ENCODE measurements around the gene BFSP1. TPM values are rescaled to one million over a fixed set of nuclear protein-coding genes. Genes with fewer than 3 reads are reported as not detected.

BFSP1 gene
- total and polyA plus RNA-seq, 2 of the 8 experiments (the other 6 are each of a cell fraction or from before 2014, with no cell fraction given) = 1.5 to 2.5 TPM

GRCh38 chr20:17520583-17520982 lies 10.6 kb downstream of the BFSP1 start:
- H2BK5ac ChIP-seq (ENCODE audit: low read depth, low read length) = no peak overlapping the region
- no peak overlapping the region for H2BK12ac ChIP-seq (ENCODE audit: low read depth, low read length)
- DNase-seq (ENCODE audit: low read depth in 1 of 2, low spot score in 2 of 2) (no peak), FAIRE-seq (no peak)
- H3K27ac ChIP-seq (ENCODE audit: low read depth, low read length) = no peak overlapping the region
- no peak overlapping the region for H3K4me3 ChIP-seq (ENCODE audit: extremely low read depth in 1 of 4, insufficient read depth in 2 of 4, low read depth in 3 of 4, low read length in 4 of 4)
- H2BK20ac ChIP-seq (ENCODE audit: low read length) = no peak overlapping the region
- no peak overlapping the region for H2BK120ac ChIP-seq (replicated peaks; ENCODE audit: low read depth, low read length)
- no peaks in the 10 kb centered on the region for H3K23me2 ChIP-seq (ENCODE audit: low read depth, low read length)
- H3K9ac ChIP-seq (replicated peaks in 1 of 4; ENCODE audit: extremely low read depth in 1 of 4, low read depth in 3 of 4, low read length in 3 of 4) = no peak overlapping the region
- H3K4me1 ChIP-seq (replicated peaks in 1 of 4; ENCODE audit: control insufficient read depth in 3 of 4, insufficient read depth in 4 of 4, low read length in 3 of 4) = no peaks in the 10 kb centered on the region
- no peak overlapping the region for H2AK5ac ChIP-seq (ENCODE audit: low read depth, low read length)
- no peak overlapping the region for H3K4me2 ChIP-seq (ENCODE audit: insufficient read depth in 1 of 2, low read depth in 2 of 2, low read length in 2 of 2)
- H3K27me3 ChIP-seq (replicated peaks in 1 of 4; ENCODE audit: control insufficient read depth in 3 of 4, extremely low read depth in 1 of 4, insufficient read depth in 3 of 4, low read length in 3 of 4) = no peaks in the 10 kb centered on the region
- H3K56ac ChIP-seq (replicated peaks; ENCODE audit: insufficient read length, low read depth, low read length) = no peak overlapping the region
- no peak overlapping the region for H4K8ac ChIP-seq (ENCODE audit: extremely low read depth, insufficient read depth, low read length)
- H2AFZ ChIP-seq (ENCODE audit: low read length) = no peak overlapping the region
- no peak overlapping the region for H3K23ac ChIP-seq (ENCODE audit: insufficient read length)
- no peak overlapping the region for H3K4ac ChIP-seq (replicated peaks; ENCODE audit: insufficient read length, low read depth, low read length)
- H4K20me1 ChIP-seq (replicated peaks in 1 of 2; ENCODE audit: control insufficient read depth in 1 of 2, insufficient read depth in 2 of 2, low read length in 2 of 2) = no peaks in the 10 kb centered on the region
- 71% methylated on average over 3 of the region's 3 CpGs; no CpG with 5 or more reads in 1 of the 2 experiments for WGBS, 2 experiments (ENCODE audit: extremely low coverage in 1 of 2, insufficient coverage in 1 of 2, insufficient read length in 1 of 2, insufficient replicate concordance in 2 of 2, low coverage in 1 of 2, low lambda C conversion rate in 2 of 2, missing lambda C conversion rate in 1 of 2)
- no peaks in the 10 kb centered on the region for H3K9me3 ChIP-seq (ENCODE audit: insufficient read depth in 2 of 2, low read depth in 1 of 2, low read length in 1 of 2)
- H3K36me3 ChIP-seq (ENCODE audit: control insufficient read depth in 2 of 4, insufficient read depth in 4 of 4, low read length in 3 of 4) = no peaks in the 10 kb centered on the region
- H3K14ac ChIP-seq (ENCODE audit: insufficient read length) = no peak overlapping the region
- H3K79me1 ChIP-seq (ENCODE audit: low read depth, low read length) = no peaks in the 10 kb centered on the region
- CTCF ChIA-PET (ENCODE audit: partially characterized antibody) = interaction anchor here (1.3 to 3.0 kb wide), 3 partner anchors 10 to 15 kb away, joined by 3 to 15 read pairs (median 7); partner anchors contain the start of gene BFSP1
- no peak overlapping the region for H4K5ac ChIP-seq (ENCODE audit: insufficient read length, low read depth, low read length)
- H2BK15ac ChIP-seq (ENCODE audit: low read length) = no peak overlapping the region
- H4K91ac ChIP-seq (replicated peaks; ENCODE audit: insufficient read length, low read length) = no peak overlapping the region
- POLR2A ChIA-PET (ENCODE audit: partially characterized antibody) = no interaction called here
- H3K18ac ChIP-seq (ENCODE audit: extremely low read depth, low read length) = no peak overlapping the region
- no peaks in the 10 kb centered on the region for H3K79me2 ChIP-seq (ENCODE audit: control insufficient read depth in 1 of 2, insufficient read depth in 2 of 2, low read length in 2 of 2)
- TF ChIP-seq SP2 (IDR thresholded peaks at IDR 0.05; ENCODE audit: low read length) (no peak), MAFK (IDR thresholded peaks at IDR 0.05; ENCODE audit: low read depth, low read length) (no peak), SIRT6 (IDR thresholded peaks at IDR 0.05; ENCODE audit: low read length) (no peak), POLR2AphosphoS5 (IDR thresholded peaks at IDR 0.05; ENCODE audit: low read depth, low read length) (no peak), CBX8 (IDR thresholded peaks at IDR 0.05; ENCODE audit: borderline replicate concordance, low read depth, low read length) (no peak), KDM5A (IDR thresholded peaks at IDR 0.05; ENCODE audit: low read length) (no peak), SIN3A (conservative IDR thresholded peaks at IDR 0.05 in 1 of 2, IDR thresholded peaks at IDR 0.05 in 1 of 2; ENCODE audit: low read depth in 1 of 2, low read length in 2 of 2) (no peak), E2F6 (IDR thresholded peaks at IDR 0.05) (no peak), KDM4A (IDR thresholded peaks at IDR 0.05; ENCODE audit: low read depth, low read length, severe bottlenecking) (no peak), USF2 (IDR thresholded peaks at IDR 0.05; ENCODE audit: low read length) (no peak), TEAD4 (IDR thresholded peaks at IDR 0.05; ENCODE audit: low read depth, low read length) (no peak; the same call in 1 of the 2 replicates), BACH1 (IDR thresholded peaks at IDR 0.05; ENCODE audit: low read length) (no peak), POLR2A (IDR thresholded peaks at IDR 0.05; ENCODE audit: control extremely low read depth in 1 of 2, low read depth in 2 of 2, low read length in 2 of 2) (no peak), PHF8 (conservative IDR thresholded peaks at IDR 0.05; ENCODE audit: low read depth, low read length) (no peak)
